Cerebellar cortex (tissue), 1 donor: ENCODE data around the gene SLC25A34.

ENCODE experiments used
- DNase-seq: peaks from one replicate; pipeline ENCODE4 v3.0.0-alpha.2; 2015; ENCODE audit warnings: low spot score

The SLC25A34 gene

DNA sequence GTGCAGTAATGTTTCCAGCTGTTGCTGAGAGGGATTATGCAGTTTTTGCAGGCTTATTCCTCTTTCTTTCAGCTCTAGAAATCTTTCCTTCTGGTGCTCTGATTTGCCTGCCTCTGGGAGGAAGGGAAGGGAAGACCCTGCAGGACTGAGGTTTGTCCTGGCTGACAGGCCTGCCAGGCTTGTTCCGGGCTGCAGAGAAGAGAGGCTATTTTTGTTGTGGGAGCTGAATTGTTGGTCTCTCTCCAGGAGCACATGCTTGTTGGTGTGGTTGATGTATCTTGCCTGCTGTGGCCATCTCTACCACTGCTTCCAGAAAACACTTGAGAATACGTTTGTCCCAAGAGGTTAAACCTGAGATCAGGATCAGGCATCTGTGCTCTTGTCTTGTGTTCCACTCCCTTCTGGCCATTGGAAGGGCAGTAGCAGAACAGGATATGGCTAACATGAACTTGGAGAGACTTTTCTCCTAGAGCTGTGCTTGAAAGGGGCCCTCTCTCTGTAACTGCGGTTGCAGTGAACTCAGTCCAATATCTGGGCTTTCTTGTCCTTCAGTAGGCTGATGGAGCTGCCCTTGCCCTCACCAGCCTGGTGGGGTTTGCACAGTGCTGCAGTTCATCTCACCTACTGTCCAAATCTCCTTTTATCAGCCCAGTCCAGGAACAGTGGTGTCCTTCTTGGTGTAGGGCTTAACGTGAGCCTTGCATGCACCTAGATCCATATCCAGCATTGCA is 21.5 kb upstream of the SLC25A34 start:
- DNase-seq = peak; percentile 81

GRCh38 chr1:15717418-15718125 is 18.5 kb upstream of the SLC25A34 start:
- DNase-seq = no peak

GRCh38 chr1:15718199-15718601 is 17.9 kb upstream of the SLC25A34 start:
- no peak for DNase-seq

- DNase-seq = no peak
Observed at GRCh38 chr1:15719381-15720120, 16.5 kb upstream of the SLC25A34 start.

DNA sequence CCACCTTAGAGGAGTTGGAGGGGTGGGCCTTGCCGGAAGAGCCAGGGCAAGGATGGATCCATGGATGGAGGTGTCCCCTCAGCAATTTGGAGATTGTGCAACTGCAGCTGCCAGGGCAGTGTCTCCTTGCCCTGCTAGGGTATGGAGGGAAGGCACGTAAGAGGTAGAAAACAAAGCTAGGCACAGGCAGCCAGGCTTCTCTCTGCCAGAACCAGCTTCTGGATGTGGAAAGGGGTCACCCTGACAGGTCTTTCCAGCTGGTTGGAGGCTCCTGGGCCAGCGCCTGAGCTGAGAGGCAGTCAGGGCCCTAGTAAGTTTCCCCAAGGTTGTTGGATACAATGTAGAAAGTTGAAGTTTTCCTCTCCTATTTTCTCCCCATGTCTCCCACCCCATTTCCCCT is 15.2 kb upstream of the SLC25A34 start:
- DNase-seq = no peak

DNA sequence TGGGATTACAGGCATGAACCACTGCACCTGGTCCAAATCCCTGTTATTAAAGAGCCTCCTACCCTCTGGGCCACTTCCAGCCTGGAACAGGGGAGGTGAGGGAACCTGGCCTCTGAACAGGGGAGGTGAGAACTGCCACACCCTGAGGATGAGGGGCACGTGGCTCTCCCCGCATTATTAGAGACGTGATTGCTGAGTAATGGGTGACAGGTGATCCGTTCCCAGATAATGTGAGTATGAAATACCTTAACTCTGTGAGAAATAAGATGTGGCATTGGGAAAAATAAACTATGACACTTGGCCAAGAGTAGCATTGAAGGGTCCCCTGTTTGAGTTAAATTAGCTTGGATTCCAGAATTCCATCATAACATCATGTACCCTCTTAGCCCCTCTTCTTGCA is 13.6 kb upstream of the SLC25A34 start:
- DNase-seq = no peak

DNA sequence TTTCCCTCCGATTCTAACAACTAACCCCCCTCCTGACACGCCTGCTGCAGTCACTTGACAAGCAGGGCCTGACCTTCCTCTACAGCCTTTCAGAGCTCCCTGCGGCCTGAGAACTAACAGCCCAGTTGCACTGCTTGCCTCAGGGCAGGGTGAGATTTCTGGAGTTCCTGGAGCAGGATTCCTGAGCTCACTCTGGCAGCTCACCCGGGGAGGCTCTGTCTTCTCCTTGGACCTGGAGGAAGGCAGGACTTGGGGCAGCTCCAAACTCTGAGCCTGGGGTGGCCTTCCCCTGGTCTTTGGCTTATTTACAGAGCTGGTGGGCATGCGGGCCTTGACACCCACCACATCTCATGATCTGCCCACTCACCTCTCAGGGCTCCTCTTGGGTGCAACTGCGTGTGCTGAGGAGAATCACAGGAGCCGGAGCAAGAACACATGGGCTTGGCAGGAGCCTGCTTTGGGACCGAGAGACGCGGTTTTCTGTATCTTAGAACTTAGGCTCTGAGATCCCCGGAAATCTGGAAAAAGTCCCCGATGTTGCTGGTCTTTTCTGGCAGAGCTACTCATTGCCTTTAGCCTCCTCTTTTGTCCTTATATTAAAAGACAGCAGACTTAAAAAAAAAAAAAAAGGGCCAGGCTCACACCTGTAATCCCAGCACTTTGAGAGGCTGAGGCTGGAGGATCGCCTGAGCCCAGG is 13.1 kb upstream of the SLC25A34 start:
- no peak for DNase-seq

GRCh38 chr1:15723631-15724246 is 12.3 kb upstream of the SLC25A34 start:
- DNase-seq = peak; percentile 41

DNA sequence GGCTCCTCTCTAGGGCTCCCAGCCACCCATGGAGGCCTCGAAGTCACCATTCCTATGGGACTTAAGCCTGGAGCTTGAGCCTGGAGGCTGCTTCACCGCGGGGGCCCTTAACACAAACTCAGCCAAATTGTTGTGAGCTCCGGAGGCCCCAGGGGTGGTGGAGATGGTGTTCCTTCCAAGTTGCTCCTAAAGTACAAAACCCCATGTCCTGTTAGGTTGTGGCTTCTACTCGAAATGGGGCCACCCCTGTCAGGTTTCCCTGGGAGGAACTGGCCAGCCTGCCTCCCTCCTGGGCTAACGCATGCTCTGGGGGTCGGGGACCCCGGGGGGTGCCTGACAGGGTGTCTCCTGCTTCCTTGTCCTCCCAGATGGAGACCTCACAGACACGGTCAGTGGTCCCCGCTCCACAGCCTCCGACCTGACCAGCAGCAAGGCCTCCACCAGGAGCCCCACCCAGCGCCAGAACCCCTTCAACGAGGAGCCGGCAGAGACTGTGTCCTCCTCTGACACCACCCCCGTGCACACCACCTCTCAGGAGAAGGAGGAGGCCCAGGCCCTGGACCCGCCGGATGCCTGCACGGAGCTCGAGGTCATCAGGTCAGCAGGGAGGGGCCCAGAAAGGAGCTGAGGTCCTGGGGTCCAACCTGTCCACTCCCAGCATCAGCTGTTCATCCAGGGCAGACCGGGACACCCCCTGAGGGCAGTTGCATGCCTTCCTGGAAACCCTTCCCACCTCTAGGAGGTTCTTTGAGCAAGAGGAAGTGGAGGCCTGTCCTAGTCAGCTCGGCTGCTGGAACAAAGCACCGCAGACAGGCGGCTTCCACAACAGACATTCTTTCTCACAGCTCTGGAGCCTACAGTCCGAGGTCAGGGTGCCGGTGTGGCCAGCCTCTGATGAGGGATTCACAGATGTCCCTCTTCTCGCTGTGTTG is 10.8 kb upstream of the SLC25A34 start:
- no peak for DNase-seq

DNA sequence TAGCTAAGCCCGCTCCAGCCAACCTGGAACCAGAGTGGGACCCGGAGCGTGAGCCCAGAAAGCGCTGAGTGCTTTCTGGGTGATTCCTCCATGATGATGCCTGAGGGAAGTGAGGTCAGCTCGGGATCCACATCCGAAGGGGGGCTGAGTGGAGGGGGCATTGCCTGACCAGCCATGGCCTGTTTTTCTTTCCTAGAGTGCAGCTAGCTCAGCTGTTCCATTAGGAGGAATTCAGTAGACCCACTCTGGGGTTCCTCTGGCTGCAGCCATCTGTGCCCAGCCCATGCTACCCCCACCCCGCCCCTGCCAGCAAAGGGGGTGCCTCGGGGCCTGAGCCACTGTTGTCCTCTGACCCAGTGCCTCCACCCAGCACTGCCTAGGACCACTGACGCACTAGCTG is 9.6 kb upstream of the SLC25A34 start:
- DNase-seq = no peak

DNA sequence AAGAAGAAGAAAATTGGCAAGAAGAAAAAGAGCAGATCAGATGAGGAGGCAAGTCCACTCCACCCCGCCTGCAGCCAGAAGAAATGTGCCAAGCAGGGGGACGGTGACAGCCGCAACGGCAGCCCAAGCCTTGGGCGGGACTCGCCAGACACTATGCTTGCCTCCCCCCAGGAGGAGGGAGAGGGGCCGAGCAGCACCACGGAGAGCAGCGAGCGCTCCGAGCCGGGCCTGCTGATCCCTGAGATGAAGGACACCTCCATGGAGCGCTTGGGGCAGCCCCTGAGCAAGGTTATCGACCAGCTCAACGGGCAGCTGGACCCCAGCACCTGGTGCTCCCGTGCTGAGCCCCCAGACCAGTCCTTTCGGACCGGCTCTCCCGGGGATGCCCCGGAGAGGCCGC is 9.0 kb upstream of the SLC25A34 start:
- DNase-seq = no peak

DNA sequence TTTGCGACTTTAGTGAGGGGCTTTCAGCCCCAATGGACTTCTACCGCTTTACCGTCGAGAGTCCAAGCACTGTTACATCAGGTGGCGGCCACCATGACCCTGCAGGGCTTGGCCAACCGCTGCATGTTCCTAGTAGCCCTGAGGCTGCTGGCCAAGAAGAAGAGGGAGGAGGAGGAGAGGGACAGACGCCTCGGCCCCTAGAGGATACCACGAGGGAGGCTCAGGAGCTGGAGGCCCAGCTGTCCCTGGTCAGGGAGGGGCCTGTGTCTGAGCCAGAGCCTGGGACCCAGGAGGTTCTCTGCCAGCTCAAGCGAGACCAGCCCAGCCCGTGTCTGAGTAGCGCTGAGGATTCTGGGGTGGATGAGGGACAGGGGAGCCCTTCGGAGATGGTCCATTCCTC is 8.6 kb upstream of the SLC25A34 start:
- no peak for DNase-seq

DNA sequence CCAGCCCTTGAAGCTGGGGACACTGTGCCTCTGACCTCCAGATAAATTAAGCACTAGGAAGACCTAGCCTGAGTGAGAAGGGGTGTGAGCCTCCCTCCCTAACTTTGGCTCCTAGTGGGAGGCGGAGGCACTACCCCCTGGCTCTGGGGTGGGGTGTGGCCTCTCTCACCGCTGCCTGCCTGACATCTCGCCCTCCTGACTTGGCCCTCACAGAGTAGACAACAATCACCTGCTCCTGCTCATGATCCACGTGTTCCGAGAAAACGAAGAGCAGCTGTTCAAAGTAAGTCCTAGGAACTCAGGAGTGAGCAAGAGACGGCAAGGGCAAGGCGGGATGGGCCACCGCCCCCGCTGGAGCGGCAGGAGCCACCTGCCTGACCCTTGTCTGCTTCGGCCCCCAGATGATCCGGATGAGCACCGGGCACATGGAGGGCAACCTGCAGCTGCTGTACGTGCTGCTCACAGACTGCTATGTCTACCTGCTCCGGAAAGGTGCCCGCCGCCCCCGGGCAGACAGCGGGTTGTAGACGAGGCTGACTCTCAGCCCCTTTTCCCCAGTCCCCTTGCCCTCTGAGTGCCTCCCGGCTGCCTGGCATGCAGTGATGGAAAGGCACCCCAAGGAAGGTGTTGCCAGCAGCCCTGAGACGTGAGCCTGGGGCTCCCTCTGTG is 8.1 kb upstream of the SLC25A34 start:
- no peak for DNase-seq

DNA sequence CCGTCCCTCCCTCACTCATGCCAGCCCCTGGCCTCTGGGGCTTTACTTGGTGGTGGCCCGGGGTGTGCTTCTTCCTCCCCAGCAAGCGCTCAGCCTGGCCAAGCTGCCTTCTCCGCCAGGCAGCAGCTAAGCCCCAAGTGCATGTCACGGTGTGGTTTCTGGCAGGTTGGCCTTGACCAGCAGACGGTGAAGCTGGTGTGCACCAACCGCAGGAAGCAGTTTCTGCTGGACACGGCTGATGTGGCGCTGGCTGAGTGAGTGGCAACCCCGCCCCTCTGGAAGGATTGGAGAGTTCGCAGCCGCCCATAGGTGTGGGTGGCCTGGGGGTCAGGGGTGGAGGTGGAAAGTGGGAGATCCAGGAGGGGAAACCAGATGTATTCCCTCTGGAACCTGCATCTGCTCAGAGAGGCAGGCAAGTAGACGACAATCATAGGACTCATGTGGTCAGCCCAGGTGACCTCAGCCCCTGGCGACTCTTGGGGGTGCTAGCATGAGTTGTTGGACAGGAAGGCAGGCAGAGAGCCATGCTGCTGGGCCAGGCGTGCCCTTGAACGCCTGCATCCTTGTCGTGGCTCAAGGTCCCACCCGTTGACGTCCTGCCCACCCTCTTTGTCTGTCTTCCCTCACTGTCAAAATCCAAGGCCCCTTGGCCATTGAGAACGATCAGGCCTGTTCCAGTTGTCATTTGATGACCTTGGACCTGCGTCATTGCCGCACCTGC is 7.0 kb upstream of the SLC25A34 start:
- no peak for DNase-seq

GRCh38 chr1:15730423-15730822 is 5.6 kb upstream of the SLC25A34 start:
- no peak for DNase-seq

DNA sequence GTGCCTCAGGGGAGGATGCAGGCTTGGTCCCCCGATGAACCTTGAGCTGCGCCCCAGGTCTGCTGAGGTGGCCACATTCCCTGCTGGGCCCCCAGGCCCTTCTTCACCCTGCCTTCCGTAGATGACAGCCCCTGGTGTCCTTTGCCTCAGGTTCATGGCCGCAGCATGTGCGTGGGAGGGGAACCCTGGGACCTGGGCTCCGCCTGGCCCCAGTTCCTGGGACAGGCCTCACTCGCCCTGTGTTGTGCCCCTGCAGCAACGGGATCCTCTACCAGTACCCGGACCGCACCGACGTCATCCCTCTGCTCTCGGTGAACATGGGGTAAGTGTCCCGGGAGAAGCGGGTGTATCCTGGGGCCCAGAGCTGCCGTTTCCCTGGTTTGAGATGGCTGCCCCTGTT is 5.1 kb upstream of the SLC25A34 start:
- DNase-seq = no peak

DNA sequence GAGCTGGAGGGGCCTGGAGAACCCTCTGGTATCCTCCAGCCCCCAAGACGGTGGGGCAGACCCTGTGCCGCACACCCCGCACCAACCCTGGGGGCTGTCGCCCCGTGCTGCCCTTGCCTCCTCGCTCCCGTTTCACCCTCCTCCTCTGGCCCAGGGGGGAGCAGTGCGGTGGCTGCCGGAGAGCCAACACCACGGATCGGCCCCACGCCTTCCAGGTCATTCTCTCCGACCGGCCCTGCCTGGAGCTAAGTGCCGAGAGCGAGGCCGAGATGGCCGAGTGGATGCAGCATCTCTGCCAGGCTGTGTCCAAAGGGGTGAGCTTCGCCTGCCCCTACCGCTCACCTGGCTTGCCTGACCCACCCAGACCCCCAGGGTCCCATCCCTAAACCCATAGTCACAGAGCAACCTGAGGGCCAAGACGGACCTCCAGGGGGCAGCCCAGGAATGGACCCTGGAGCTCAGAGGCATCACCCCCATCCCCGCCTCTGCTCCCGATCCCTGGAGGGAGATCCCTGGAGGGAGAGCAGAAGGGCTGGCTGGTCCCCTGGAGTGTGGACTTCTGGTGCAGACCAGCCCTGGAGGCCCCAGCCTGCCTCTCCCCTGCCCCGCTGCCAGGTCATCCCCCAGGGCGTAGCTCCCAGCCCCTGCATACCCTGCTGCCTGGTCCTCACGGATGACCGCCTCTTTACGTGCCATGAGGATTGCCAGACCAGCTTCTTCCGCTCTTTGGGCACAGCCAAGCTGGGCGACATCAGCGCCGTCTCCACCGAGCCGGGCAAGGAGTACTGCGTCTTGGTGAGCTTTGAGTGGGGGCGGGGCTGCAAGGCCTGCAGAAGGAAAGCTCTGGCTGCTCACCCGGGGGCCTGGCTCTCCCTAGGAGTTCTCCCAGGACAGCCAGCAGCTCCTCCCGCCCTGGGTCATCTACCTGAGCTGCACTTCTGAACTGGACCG is 4.0 kb upstream of the SLC25A34 start:
- peak; percentile 57 for DNase-seq

DNA sequence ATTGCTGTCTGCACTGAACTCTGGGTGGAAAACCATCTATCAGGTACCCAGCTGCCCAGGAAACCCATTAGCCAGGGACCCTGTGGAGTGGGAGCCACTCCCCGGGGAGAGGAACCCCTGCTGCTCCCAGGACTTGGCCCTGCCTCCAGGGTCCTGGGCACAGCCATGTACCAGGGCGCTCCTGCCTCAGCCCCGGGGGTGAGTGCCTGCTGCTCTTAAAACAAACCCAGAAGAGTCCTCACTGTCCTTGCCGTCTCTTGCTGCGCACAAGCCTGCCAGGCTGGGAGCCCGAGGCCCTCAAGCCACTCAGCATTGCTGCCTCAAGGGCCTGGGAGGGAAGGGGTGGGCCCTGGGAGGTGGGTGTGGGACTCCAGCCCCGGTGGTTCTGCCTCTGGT is 3.4 kb upstream of the SLC25A34 start:
- DNase-seq = no peak
